GM19372 (cell line): ENCODE data around the gene PERCC1.

Experiments used
- ATAC-seq: cut with Tn5 transposase; IDR thresholded peaks from one replicate; pipeline ENCODE4 v1.9.1; 2021; ENCODE audit warnings: mild to moderate bottlenecking, low read depth, moderate library complexity; ENCODE audit not compliant: unreplicated experiment

Gene PERCC1

GRCh38 chr16:1408171-1408837 lies 22.6 kb upstream of the PERCC1 start:
- ATAC-seq, result peak; percentile 82

GRCh38 chr16:1412847-1413246 lies 18.0 kb upstream of the PERCC1 start:
- no peak for ATAC-seq

- peak; percentile 37 for ATAC-seq
These were observed 17.0 kb upstream of the PERCC1 start for GRCh38 chr16:1413684-1414531.

GRCh38 chr16:1414532-1415260 lies 16.2 kb upstream of the PERCC1 start, which contains the start of gene UNKL:
UNKL (minus strand) TSS chr16:1414704; CDS start chr16:1414691, 13 bp downstream.
- peak; percentile 64 for ATAC-seq

- ATAC-seq, result no peak
These were observed 14.3 kb upstream of the PERCC1 start for GRCh38 chr16:1416521-1416941.

- no peak for ATAC-seq
These were observed 10.8 kb upstream of the PERCC1 start for GRCh38 chr16:1420111-1420539.

- ATAC-seq, result no peak
These were observed 8.8 kb upstream of the PERCC1 start for GRCh38 chr16:1422076-1422475.

GRCh38 chr16:1424028-1424427 lies 6.8 kb upstream of the PERCC1 start:
- ATAC-seq, result no peak

GRCh38 chr16:1425616-1426370 lies 5.1 kb upstream of the PERCC1 start:
- ATAC-seq, result no peak

- ATAC-seq, result no peak
These were observed 4.0 kb upstream of the PERCC1 start for GRCh38 chr16:1426734-1427471.

GRCh38 chr16:1427473-1428461 lies 3.1 kb upstream of the PERCC1 start:
- no peak for ATAC-seq

- ATAC-seq, result no peak
These were observed 2.4 kb upstream of the PERCC1 start for GRCh38 chr16:1428511-1428910.

GRCh38 chr16:1429012-1429411 lies 1.9 kb upstream of the PERCC1 start:
- no peak for ATAC-seq

- ATAC-seq, result no peak
These were observed 1.2 kb upstream of the PERCC1 start for GRCh38 chr16:1429631-1430030.

GRCh38 chr16:1430214-1430758 lies 592 bp upstream of the PERCC1 start:
- ATAC-seq, result no peak

GRCh38 chr16:1431497-1432270 lies 806 bp downstream of the PERCC1 start:
- ATAC-seq, result no peak
